Stimulated activated CD4-positive, alpha-beta T cell treated with anti-CD3 and anti-CD28 coated beads, Interleukin-15, amount 100 ng/mL, for 48 hours (primary cell): ENCODE results near the gene CLCN7.

Source experiments
- DNase-seq, 2 donors: peaks; one replicate each; pipeline ENCODE4 v3.0.0-alpha.2; 2020; ENCODE audit warnings: low read depth in 2 of 2

The CLCN7 gene, protein sequence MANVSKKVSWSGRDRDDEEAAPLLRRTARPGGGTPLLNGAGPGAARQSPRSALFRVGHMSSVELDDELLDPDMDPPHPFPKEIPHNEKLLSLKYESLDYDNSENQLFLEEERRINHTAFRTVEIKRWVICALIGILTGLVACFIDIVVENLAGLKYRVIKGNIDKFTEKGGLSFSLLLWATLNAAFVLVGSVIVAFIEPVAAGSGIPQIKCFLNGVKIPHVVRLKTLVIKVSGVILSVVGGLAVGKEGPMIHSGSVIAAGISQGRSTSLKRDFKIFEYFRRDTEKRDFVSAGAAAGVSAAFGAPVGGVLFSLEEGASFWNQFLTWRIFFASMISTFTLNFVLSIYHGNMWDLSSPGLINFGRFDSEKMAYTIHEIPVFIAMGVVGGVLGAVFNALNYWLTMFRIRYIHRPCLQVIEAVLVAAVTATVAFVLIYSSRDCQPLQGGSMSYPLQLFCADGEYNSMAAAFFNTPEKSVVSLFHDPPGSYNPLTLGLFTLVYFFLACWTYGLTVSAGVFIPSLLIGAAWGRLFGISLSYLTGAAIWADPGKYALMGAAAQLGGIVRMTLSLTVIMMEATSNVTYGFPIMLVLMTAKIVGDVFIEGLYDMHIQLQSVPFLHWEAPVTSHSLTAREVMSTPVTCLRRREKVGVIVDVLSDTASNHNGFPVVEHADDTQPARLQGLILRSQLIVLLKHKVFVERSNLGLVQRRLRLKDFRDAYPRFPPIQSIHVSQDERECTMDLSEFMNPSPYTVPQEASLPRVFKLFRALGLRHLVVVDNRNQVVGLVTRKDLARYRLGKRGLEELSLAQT

DNA sequence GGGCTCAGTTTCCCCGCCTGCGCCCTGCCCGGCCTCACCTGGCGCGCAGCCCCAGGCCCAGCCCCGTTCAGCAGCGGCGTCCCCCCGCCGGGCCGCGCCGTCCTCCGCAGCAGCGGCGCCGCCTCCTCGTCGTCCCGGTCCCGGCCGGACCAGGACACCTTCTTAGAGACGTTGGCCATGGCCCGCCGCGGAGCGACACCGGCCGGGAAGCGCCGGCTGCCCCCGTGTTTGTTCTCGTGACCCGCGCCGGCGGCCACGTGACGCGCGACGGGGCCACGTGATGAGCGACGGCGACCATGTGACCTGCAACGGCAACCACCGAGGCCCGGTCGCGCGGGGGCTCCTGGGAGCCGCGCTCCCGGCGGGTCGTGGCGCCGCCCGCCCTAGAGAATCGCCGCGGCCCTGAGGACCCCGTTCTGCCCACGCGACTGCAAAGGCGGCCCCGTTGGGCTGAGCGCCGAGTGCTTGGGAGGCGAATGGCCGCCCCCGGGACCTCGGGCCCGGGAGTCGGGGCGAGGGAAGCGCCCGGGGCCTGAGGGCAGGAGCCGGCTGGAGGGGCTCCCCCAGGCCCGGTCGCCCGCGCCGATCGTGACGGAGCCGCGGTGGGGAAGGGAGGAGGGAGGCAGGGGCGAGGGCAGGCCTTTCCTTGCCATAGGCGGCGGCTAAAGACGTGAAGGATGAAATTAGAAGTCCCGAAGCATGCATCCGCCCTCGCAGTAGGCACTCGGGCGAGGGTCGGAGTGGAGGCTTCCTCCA is at the start of gene CLCN7:
CLCN7 (minus strand) TSS at position 233 of the 756 bp plus-strand sequence; CDS start at position 179, 54 bp downstream.
- peak; percentile 73 to 89 for DNase-seq

DNA sequence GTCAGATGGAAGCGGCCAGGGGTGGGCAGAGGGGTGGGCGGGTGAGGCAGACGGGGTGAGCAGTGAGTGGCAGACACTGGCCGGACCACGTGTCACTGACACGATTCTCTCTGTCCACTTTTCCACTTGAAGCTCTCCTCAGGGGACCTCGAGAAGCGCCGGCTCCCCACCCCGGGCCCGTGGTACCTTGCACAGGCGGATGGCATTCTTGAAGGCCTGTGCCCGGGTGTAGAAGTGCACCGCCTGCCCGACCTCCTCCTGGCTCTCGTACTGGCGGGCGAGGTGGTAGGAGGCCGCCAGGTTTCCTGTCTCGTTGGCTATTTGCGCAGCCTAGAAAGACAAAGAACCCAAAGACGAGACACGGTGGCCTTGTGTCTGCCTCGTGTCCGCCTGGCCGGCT is 49.5 kb upstream of the CLCN7 start:
- DNase-seq = no peak

DNA sequence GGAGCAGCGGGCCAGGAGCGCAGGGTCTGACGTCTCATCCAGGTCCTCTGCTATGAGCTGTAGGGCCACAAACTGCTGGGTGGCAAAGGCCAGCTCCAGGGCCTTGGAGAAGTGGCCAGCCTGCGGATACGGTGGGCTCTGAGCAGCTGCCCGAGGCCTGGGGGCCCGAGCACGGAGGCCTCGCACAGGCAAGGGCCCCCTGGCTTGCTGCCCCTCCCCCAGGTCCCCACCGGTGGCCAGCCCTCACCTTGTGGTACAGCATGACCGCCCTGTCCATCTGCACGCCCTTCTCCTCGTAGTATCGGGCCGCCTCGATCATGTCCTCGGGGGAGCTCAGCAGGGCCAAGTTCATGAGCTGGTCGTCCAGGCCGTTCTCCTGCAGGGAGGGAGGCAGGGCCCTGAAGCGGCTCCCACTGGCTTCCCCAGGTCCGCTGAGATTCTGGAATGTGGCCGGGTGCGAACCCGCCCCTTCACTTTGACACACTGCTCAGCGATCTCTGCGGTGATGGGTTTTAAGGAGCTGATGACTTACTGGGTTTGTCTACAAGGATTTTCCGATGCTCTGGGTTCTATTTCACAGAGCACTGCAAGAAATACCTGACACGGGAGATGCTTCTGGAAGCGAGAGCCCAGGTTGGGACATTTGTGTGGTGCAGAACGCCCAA is 48.9 kb upstream of the CLCN7 start:
- DNase-seq = no peak

DNA sequence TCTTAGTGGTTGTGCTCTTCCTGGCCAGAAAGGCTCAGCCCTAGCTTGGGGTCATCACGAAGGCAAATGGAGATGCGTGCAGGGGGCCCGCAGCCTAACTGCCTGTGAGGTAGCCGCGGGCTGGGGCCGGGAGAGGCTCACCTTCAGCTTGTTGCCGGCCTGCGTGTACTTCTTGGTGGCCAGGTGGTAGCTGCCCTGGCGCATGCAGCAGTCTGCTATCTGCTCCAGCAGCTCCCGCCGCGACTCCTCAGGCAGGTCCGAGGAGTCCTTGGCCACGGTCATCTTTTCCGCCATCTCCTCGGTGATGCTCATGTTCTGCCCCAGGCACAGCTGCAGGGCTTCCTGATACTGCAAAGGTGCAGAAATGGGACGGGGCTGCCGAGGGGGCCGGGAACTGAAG is 45.6 kb upstream of the CLCN7 start:
- no peak for DNase-seq

DNA sequence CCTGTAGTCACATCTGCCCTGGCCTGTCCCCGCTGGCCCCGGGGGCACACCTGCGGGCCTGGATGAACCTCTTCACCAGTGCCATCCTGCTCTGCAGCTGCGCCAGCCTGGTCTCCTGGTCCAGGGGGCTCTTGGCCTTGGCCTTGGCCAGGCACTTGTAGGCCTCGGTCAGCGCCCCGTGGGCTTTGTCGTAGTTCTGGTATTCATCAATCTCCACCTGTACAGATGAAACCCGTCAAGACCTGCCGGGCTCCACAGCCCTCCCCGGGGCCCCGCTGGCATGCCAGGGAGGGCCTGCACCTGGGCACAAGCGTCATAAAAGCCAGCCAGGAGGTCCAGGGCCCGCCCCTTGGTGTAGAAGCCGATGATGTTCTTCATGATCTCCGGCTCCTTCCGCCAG is 45.0 kb upstream of the CLCN7 start:
- DNase-seq = no peak

DNA sequence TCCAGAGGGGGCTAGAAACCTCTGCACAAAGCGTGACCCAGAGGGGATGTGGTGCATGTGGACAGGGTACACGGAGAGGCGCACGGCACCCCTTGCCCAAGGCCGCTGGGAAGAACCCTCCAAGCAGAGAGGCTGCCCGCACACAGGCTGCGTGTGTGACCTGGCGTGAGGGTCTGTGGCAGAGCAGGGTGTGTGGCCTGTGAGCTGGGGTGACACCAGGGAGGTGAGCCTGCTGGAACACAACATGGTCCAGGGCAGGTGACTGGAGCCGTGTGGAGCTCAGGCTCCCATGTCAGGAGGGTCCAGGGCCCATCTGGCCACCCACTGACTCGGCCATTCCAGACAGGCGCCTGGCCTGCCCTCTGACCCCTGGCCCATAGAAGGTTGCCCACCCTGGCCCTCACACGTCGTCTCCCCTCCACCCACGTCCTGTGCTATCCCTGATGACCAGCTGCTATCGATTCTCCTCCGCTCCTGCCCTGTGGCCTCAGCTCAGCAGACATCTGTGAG is 43.9 kb upstream of the CLCN7 start:
- DNase-seq = no peak

DNA sequence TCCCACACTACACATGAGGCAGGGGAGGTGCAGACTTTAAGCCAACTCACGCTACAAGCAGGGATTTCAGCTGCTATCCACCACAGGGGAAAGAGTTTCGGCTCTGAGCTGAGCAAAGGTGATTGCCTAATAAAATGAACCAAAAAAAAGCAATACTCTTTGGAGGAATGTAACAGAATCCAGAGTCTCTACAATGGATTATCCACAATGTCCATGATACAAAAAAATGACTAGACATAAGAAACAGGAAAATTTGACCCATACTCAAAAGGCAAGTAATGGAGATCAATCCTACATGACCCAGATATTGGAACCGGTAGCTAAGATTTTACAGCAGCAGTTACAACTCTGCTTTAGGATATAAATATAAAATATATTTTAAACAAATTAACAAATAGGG is 39.7 kb upstream of the CLCN7 start:
- no peak for DNase-seq

DNA sequence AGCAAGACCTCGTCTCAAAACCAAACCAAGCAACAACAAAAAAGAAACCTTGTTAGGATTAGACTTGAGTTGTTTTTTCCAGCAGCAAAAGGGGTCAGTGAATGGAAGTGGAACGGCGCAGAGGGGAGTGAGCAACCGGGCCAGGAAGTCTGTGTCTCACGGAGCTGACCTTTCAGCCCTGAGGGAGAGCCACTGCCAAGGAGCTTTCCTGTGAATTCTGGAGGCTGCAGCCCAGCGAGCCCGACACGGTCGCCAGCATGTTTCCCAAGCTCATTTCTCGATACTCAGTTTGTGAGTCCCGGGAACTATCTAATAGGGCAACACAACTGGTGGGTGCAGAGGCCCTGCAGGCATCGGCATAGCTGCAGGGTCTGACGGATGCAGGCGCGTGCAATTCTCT is 37.9 kb upstream of the CLCN7 start:
- DNase-seq = no peak

DNA sequence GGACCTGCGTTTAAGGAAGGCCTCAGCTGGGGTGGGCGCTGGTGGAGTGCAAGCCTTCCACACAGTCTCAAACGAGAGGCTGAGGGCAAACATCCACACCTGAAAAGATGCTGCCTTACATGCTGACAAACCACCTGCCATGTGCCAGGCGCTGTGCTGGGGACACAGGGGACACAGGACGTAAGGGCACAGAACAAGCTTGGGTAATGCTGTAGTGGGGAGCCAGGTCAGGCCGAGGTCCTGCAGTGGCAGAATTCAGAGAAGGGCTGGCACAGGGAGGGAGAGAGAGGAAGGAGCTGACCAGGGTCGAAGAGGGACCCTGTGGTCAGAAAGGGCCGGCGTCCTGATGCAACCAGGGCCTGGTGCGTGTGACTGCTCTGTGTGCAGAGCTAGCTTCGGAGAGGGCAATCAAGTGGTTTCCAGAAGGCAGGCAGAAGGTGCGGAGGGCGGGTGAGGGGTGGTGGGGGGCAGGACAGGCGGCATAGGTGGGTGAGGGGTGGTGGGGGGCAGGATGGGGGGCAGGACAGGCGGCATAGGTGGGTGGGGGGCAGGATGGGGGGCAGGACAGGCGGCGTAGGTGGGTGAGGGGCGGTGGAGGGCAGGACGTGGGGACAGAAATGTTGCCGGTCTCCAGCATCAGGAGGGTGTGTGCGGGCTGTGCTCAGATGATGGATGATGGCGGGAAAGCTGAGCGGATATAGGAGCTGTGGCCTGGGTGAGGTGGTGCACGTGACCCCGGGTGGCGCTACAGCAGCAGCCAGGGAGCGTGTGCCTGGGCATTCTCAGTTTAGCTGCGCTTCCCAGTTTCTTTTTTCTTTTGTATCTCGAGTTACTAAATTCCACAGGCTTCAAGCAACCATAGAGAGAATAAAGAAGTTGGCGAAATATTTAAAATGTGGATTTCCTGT is 37.1 kb upstream of the CLCN7 start:
- DNase-seq = no peak

DNA sequence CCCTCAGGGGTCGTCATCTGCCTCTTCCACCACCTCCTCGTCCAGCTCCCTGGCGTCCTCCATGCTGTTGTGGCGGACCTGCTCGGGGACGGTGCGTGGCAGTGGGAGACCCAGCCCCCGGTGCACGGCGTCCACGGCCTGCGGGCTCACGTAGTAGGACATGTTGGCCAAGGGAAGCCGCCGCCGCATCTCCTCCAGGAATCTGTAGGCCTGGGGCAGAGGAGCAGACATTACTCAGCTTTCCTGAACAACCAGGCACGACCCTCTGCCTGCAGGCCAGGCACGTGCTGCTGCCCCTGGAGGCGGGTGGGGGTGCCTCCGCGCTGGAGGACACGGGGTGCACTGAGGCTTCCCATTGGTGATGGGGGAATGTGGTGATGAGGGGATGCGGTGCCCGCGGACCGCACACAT is 36.1 kb upstream of the CLCN7 start:
- DNase-seq = no peak

DNA sequence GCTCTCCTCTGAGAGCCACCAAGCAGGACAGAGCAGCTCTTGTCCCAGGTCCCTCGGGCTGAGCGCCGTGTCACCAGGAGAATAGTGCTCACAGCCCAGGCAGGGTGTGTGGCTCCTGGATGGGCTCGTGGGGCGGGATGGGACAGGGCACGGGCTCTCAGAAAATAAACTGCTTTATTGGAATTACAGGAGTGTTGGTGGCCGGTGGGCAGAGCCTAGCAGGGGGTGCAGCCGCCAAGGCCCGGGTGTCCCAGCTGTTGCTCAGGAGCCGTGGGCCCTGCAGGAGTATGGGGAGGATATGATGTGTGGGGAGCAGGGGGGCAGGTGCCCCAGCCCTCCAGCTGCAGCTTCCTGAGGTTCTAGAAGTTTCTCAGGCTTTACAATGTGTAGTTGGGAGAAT is 35.4 kb upstream of the CLCN7 start:
- DNase-seq = no peak

DNA sequence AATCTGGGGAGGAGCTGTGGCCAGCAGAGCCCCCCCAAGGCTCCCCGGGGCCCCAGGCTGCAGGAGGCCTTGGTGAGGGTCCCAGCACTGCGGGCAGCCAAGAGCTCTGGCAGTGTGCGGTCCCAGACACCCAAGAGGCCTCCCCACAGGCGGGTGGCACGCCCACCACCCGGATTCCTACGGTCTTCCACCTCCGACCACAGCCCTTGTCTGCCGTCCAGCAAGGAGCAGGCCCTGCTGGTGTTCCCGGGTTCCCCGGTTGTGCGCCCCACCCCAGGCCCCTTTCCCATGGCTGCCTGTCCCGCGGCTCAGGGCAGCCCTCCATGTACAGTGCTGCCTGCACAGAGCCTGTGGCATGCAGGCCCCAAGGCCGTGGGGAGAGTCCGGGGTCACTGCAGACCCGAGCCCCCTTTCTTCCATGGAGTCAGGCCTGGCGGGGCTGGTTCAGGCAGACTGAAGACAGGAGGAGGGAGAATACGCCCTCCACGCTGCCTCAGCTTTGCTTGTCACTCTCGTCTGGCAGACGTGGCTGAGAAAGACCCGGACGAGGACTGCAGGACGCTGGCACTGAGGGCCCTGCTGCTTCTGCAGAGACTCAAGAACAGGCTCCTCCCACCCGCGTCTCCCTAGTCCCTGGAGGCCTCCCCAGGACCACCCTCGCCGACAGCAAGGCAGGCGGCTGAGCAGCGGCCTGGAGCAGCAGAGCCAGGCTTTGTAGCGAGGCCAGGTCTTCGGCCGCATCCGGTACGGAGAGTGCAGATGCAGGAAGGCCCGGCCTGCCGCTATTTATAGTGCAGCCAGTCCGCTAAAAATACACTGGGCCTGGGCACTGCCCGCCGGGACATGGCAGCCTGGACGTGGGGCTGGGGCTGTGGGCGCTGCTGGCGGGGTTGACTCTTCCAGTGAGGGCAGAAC is 34.7 kb upstream of the CLCN7 start:
- no peak for DNase-seq

DNA sequence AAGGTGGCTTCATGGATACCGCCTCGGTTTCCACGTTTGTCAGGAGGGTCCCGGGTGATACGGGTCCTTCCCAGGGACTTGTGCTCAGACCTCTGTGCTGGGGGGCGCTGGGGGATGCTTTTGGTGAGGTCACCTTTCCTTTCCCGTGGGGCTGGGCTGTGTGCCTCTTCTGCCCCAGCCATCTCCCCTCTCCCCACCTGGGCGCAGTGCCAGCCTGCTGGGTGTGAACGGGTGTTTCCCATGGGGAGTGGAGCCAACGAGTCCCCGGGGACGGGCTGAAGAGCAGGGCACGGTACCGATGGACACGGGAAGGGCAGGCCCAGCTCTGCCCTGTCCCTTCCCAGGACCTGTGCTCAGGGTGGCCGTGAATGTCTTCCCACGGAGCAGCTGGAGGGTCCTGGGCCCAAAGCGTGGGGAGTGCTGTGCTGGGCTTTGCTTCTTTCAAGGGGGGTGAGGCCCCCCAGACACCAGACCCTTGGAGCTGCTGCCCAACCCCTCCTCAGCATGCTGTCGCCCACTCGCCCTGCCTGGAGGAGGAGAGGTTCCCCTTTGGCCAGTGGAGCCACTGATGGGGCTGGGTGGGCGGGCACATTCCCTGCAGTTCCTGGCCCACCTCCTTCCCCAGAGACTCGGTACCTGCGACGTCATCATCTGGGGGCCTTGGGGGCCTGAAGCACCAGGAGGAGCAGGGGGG is 33.8 kb upstream of the CLCN7 start:
- no peak for DNase-seq

DNA sequence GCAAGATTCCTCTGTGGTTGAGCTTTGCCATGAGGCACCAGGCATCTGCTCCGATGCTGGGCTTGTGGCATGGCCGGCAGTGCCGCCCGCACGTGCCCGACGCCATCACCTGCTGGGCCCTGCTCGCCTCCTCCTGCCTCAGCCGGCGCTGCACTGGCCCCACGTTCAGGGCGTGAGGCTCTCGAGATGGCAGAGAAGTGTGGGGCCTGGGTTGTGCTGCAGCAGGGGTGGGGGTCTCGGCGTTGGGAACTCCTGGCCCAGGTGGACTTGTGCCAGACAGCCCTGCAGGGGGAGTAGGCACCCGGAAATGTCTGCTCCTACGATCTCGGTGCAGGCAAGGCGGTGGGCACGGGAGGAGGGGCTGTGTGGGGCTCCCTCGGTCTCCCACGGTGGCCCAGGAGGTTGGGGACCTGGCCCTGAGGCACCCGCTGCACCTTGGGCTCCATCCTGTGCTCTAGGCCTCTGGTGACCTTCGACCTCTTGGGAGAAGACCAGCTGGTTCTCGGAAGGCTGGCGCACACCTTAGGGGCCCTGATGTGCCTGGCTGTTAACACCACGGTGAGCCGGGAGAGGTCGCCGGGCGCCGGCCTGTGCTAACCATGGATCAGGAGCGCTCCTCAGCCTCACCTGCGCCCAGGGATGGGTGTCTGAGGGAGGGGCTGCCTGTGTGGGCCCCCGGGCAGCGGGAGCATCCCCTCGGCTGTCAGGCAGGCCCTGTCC is 31.8 kb upstream of the CLCN7 start:
- no peak for DNase-seq

DNA sequence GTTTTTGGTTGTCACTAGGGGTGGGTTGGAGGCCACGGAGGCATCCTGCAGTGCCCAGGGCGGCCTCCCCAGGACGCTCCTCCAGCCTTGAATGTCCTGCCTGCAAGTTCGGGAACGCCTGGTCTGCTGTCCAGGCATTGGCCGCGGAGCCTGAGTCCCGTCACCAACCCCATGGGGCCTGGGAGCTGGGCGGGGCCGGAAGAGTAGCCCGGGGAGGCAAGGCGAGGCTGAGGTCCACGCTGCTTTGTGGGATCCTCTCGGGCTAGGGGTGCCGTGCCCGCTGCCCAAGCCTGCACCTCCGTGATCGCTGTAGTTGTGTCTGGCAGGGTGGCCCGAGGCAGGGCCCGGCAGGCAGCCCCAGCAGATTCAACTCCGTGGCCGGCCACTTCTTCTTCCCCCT is 31.1 kb upstream of the CLCN7 start:
- DNase-seq = no peak

DNA sequence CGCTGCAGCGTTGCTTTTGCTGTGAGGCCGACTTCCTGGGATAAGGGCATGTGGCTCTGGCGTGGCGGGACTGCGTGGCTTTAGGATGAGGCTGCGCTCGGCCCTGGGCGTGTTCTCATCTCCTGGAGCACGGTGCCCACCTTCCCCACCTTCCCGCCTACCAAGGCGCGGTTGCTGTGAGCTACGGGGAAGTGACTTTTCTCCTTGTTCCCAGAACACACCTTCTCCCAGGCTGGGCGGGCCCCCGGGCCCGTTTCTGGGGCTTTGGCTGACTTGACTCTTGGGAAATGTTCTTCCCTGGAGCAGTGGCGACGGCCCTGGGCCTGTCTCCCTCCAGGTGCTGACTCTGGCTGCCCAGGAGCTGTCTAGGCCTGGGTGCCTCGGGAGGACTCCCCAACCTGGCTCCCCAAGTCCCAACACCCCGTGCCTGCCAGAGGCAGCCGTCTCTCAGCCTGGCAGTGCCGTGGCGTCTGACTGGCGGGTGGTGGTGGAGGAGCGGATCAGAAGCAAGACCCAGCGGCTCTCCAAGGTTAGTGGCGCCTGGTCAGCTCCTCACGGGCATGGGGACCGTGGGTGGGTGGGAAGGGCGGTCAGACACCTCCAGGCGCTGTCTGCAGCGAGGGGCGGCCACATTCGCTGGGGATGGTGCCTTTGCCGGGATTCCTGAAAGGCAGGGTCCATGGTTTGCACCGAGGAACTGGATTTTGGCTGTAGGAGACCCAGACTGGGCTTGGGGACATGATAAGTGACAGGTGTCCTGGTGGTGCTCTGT is 30.4 kb upstream of the CLCN7 start:
- no peak for DNase-seq
